OCI-LY7 (cell line): ENCODE results near the gene PIK3C2B.

Experiments used
- EZH2phosphoT487 ChIP-seq: fragments of 200-600 bp; sonication (generic); IDR thresholded peaks from 2 replicates; pipeline ENCODE4 v1.6.1; 2018; ENCODE audit warnings: low read depth, borderline replicate concordance, mild to moderate bottlenecking, mixed run types, antibody characterized with exemption, low read length, moderate library complexity, mixed read lengths
- TF ChIP-seq, protein P1 (sequence below): fragments of 200-600 bp; sonication (generic); conservative IDR thresholded peaks from 2 replicates; pipeline ENCODE4 v1.5.1; 2014; ENCODE audit warnings: mild to moderate bottlenecking, antibody characterized with exemption, low read length, moderate library complexity, mixed read lengths

DNA sequence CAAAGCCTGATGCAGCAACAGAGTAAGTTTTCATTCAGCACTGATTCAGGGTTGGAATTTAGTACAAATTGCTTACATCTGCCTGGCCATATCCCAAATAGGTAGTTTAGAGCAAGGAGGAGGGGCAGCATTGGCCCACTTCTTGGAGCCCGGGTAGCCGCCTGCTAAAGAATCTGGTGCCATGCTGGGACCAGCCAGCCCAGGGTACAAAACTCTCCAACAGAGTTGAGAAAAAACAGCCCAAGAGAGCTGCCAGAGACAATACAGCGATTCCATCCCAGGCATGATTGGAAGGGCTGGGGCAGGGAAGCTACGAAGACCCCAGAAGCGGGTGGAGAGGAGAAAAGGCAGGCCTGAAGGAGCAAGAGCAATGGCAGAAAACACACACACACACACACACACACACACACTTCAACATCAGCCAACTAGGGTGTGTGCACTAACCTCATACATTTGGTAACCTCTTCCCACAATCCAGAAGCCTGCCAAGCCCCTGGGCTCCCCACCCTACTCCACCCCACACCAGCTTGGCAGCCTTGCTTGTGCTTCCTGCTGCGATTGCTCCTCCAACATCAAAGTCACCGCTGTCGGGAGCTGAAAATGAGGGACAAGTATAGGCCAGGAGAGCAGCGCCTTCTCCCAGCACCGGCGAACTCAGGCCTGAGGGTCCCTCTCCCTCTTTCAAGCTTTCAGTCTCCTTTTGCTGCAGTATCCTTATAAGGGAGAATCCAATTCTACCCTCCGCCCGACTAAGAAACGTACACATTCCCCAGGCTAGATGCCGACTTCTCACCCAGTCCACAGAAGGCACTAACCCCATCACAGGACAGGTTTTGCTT lies 1.2 kb downstream of the PIK3C2B start:
- TF ChIP-seq, protein P1, sequence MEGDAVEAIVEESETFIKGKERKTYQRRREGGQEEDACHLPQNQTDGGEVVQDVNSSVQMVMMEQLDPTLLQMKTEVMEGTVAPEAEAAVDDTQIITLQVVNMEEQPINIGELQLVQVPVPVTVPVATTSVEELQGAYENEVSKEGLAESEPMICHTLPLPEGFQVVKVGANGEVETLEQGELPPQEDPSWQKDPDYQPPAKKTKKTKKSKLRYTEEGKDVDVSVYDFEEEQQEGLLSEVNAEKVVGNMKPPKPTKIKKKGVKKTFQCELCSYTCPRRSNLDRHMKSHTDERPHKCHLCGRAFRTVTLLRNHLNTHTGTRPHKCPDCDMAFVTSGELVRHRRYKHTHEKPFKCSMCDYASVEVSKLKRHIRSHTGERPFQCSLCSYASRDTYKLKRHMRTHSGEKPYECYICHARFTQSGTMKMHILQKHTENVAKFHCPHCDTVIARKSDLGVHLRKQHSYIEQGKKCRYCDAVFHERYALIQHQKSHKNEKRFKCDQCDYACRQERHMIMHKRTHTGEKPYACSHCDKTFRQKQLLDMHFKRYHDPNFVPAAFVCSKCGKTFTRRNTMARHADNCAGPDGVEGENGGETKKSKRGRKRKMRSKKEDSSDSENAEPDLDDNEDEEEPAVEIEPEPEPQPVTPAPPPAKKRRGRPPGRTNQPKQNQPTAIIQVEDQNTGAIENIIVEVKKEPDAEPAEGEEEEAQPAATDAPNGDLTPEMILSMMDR: no peak
- no peak for TF ChIP-seq EZH2phosphoT487
